Measurements from ENCODE around the gene ANXA8.

ANXA8 gene

DNA sequence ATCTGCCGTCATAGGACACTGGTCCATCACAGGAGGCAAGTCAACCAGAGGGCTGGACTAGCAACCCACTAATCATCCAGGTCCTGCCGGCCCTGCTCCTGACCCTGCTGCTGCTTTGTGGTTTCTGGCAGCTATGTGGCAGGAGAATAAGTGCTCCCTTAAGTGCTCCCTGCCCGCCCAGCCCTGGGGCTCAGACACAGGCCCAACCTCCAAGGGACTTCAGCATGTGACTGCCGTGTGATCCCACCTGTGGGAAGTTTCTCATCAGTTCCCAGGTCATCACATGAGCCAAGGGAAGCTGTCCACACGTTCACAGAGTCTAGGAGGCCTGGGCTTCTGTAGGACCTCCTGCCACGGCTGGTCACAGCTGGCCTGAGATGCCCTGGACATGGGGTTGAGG, 65.6 kb downstream of the ANXA8 start:
- TF ChIP-seq, protein P1, sequence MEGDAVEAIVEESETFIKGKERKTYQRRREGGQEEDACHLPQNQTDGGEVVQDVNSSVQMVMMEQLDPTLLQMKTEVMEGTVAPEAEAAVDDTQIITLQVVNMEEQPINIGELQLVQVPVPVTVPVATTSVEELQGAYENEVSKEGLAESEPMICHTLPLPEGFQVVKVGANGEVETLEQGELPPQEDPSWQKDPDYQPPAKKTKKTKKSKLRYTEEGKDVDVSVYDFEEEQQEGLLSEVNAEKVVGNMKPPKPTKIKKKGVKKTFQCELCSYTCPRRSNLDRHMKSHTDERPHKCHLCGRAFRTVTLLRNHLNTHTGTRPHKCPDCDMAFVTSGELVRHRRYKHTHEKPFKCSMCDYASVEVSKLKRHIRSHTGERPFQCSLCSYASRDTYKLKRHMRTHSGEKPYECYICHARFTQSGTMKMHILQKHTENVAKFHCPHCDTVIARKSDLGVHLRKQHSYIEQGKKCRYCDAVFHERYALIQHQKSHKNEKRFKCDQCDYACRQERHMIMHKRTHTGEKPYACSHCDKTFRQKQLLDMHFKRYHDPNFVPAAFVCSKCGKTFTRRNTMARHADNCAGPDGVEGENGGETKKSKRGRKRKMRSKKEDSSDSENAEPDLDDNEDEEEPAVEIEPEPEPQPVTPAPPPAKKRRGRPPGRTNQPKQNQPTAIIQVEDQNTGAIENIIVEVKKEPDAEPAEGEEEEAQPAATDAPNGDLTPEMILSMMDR (IDR thresholded peaks at IDR 0.05), result no peak
